OCI-LY7 (cell line): ENCODE results near the gene PRKAG2.

Experiments used
- EZH2phosphoT487 ChIP-seq: fragments of 200-600 bp; sonication (generic); IDR thresholded peaks from 2 replicates; pipeline ENCODE4 v1.6.1; 2018; ENCODE audit warnings: low read depth, borderline replicate concordance, mild to moderate bottlenecking, mixed run types, antibody characterized with exemption, low read length, moderate library complexity, mixed read lengths
- TF ChIP-seq, protein P1 (sequence below): fragments of 200-600 bp; sonication (generic); conservative IDR thresholded peaks from 2 replicates; pipeline ENCODE4 v1.5.1; 2014; ENCODE audit warnings: mild to moderate bottlenecking, antibody characterized with exemption, low read length, moderate library complexity, mixed read lengths

DNA sequence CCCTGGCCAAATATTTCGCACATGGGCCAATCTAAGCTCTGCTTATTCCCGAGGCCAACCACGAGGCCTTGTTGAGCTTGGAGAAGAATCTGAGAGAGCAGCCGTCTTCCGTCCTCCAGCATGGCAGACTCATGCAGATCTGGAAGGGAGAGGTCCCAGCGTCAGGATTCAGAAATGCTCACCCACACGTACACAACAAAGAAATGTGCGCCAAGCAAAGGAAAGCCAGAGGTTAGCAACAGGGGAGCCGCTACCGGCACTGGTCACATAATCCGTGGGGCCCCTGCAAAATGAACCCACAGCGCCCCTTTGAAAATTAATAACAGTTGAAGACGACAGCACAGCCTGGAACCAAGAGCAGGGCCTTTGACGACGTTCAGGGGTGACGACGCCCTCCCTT, 25.4 kb upstream of the PRKAG2 start:
- TF ChIP-seq, protein P1, sequence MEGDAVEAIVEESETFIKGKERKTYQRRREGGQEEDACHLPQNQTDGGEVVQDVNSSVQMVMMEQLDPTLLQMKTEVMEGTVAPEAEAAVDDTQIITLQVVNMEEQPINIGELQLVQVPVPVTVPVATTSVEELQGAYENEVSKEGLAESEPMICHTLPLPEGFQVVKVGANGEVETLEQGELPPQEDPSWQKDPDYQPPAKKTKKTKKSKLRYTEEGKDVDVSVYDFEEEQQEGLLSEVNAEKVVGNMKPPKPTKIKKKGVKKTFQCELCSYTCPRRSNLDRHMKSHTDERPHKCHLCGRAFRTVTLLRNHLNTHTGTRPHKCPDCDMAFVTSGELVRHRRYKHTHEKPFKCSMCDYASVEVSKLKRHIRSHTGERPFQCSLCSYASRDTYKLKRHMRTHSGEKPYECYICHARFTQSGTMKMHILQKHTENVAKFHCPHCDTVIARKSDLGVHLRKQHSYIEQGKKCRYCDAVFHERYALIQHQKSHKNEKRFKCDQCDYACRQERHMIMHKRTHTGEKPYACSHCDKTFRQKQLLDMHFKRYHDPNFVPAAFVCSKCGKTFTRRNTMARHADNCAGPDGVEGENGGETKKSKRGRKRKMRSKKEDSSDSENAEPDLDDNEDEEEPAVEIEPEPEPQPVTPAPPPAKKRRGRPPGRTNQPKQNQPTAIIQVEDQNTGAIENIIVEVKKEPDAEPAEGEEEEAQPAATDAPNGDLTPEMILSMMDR = no peak
- TF ChIP-seq EZH2phosphoT487 = no peak
